ENCODE results near the gene RNF32. TPM values are rescaled to one million over a fixed set of nuclear protein-coding genes. Genes with fewer than 3 reads are reported as not detected.

RNF32 gene
- total and polyA plus RNA-seq, 4 donors, result 1.5 to 3.9 (median 3.1) TPM

DNA sequence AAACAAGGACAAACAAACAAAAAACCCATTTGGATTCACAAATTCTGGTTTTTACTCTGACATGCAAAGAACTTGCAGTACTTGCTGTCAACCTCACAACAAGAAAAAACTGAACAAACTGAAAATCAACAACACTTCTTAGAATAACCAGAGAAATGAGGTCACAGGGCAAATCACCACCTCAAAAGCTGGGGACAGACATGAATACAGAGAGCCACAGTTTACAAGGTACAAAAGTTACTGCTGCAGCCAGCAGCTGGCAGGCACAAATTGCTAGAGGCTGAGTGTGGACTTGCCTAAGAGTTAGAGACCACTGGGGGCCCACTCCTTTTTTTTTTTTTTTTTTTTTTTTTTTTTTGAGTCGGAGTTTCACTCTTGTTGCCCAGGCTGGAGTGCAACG, 15.0 kb upstream of the RNF32 start:
- TF ChIP-seq, protein P1, sequence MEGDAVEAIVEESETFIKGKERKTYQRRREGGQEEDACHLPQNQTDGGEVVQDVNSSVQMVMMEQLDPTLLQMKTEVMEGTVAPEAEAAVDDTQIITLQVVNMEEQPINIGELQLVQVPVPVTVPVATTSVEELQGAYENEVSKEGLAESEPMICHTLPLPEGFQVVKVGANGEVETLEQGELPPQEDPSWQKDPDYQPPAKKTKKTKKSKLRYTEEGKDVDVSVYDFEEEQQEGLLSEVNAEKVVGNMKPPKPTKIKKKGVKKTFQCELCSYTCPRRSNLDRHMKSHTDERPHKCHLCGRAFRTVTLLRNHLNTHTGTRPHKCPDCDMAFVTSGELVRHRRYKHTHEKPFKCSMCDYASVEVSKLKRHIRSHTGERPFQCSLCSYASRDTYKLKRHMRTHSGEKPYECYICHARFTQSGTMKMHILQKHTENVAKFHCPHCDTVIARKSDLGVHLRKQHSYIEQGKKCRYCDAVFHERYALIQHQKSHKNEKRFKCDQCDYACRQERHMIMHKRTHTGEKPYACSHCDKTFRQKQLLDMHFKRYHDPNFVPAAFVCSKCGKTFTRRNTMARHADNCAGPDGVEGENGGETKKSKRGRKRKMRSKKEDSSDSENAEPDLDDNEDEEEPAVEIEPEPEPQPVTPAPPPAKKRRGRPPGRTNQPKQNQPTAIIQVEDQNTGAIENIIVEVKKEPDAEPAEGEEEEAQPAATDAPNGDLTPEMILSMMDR (IDR thresholded peaks at IDR 0.05; ENCODE audit: control extremely low read depth, extremely low read depth), result no peak
- H3K36me3 ChIP-seq (ENCODE audit: control insufficient read depth in 4 of 4, insufficient read depth in 4 of 4, low read length in 4 of 4), result no peaks in the 10 kb centered on the region

DNA sequence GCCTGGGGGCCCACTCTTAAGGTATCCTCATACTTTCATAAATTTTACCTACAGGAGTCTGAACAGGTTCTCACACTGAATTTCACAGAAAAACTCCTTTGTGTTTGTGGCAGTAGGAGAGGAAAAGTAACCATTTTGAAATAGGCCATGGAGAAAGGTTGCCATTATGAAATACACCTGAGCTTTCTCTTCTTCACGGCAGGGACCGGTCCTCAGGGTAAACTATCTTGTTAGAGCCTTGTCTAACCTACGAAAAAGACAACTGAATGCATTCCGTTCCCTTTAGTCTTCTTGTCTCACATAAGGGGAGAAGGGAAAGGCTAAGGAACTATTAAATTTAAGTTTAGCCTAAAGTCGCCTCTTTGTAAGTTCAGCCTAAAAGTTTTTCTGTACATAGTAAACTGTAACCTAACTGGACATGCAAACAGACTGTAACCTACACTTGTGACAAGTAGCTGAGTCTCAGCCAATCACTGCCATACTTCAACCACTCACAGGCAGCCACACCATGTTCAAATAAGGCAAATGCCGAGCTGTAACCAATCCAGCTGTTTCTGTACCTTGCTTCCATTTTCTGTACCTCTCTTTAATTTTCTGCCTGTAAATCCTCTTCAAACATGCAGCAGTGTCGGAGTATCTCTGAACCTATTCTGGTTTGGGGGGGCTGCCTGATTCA, 14.2 kb upstream of the RNF32 start:
- peak; percentile 31 to 62 (median 34) for DNase-seq

More for the DNA sequence above, 15.0 kb upstream of the RNF32 start:
- no peak overlapping the region for H3K27ac ChIP-seq (ENCODE audit: low read depth in 1 of 2, low read length in 1 of 2)
- peaks cover 0 to 12% (median 4%) of the 10 kb centered on the region in 5 donors for H3K4me1 ChIP-seq (ENCODE audit: control insufficient read depth in 5 of 5, insufficient read depth in 5 of 5, low read length in 5 of 5)
- H3K27me3 ChIP-seq (ENCODE audit: control insufficient read depth in 3 of 3, insufficient read depth in 3 of 3, low read length in 2 of 3), result no peaks in the 10 kb centered on the region
- peaks cover 0 to 10% (median 4%) of the 10 kb centered on the region in 4 donors for H3K9me3 ChIP-seq (ENCODE audit: control insufficient read depth in 4 of 4, insufficient read depth in 3 of 4, low read length in 3 of 4)
- 76 to 92% methylated on average over 1 to 2 of the region's 2 CpGs for WGBS, 2 donors
- ATAC-seq (ENCODE audit: insufficient read depth, low FRiP score) (no peak), DNase-seq (no peak)
- no peak overlapping the region for H3K4me3 ChIP-seq
- H3K9ac ChIP-seq (ENCODE audit: insufficient read depth in 1 of 2, low read length in 2 of 2), result no peak overlapping the region

DNA sequence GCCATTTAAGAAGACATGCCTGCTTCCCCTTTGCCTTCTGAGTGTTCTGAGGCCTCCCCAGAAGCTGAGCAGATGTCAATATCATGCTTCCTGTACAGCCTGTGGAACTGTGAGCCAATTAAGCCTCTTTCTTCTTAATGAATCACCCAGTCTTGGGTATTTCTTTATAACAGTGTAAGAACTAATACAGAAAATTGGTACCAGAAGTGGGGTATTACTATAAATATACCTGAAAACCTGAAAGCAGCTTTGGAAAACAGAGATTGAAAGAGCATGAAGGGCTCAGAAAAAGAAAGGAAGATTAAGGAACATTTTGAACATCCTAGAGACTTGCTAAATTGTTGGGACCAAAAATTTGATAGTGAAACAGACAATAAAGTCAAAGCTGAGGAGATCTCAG, 12.0 kb upstream of the RNF32 start:
- Histone ChIP-seq H3K27ac (ENCODE audit: low read depth in 1 of 2, low read length in 1 of 2) (no peak overlapping the region), H3K9ac (ENCODE audit: insufficient read depth in 1 of 2, low read length in 2 of 2) (no peak overlapping the region), H3K4me1 (ENCODE audit: control insufficient read depth in 5 of 5, insufficient read depth in 5 of 5, low read length in 5 of 5) (peaks cover 0 to 12% (median 4%) of the 10 kb centered on the region in 5 donors), H3K9me3 (ENCODE audit: control insufficient read depth in 4 of 4, insufficient read depth in 3 of 4, low read length in 3 of 4) (peaks cover 0 to 8% (median 4%) of the 10 kb centered on the region in 4 donors), H3K36me3 (ENCODE audit: control insufficient read depth in 4 of 4, insufficient read depth in 4 of 4, low read length in 4 of 4) (no peaks in the 10 kb centered on the region), H3K4me3 (no peak overlapping the region), H3K27me3 (ENCODE audit: control insufficient read depth in 3 of 3, insufficient read depth in 3 of 3, low read length in 2 of 3) (no peaks in the 10 kb centered on the region)
- ATAC-seq (ENCODE audit: insufficient read depth, low FRiP score), result no peak
- no peak for DNase-seq
- TF ChIP-seq, protein P1 (IDR thresholded peaks at IDR 0.05; ENCODE audit: control extremely low read depth, extremely low read depth), result no peak

More for the DNA sequence above, 14.2 kb upstream of the RNF32 start:
- H3K36me3 ChIP-seq (ENCODE audit: control insufficient read depth in 4 of 4, insufficient read depth in 4 of 4, low read length in 4 of 4), result no peaks in the 10 kb centered on the region
- H3K9me3 ChIP-seq (ENCODE audit: control insufficient read depth in 4 of 4, insufficient read depth in 3 of 4, low read length in 3 of 4), result peaks cover 0 to 10% (median 4%) of the 10 kb centered on the region in 4 donors
- H3K4me1 ChIP-seq (ENCODE audit: control insufficient read depth in 5 of 5, insufficient read depth in 5 of 5, low read length in 5 of 5), result peaks cover 0 to 12% (median 4%) of the 10 kb centered on the region in 5 donors
- H3K9ac ChIP-seq (ENCODE audit: insufficient read depth in 1 of 2, low read length in 2 of 2), result peak overlapping the region in 1 of 2 donors; percentile 37
- TF ChIP-seq, protein P1 (IDR thresholded peaks at IDR 0.05; ENCODE audit: control extremely low read depth, extremely low read depth), result no peak
- H3K27me3 ChIP-seq (ENCODE audit: control insufficient read depth in 3 of 3, insufficient read depth in 3 of 3, low read length in 2 of 3), result no peaks in the 10 kb centered on the region
- WGBS, 2 donors, result 77 to 81% methylated on average over 7 of the region's 7 CpGs
- no peak overlapping the region for H3K4me3 ChIP-seq
- ATAC-seq (ENCODE audit: insufficient read depth, low FRiP score), result peak; percentile 47
- peak overlapping the region in 1 of 2 donors; percentile 22 for H3K27ac ChIP-seq (ENCODE audit: low read depth in 1 of 2, low read length in 1 of 2)
